HCT116 (cell line): Measurements from ENCODE around the gene OXCT2. TPM values are rescaled to one million over a fixed set of nuclear protein-coding genes. Genes with fewer than 3 reads are reported as not detected.

Source experiments
- ATAC-seq: fragments of 200-7000 bp; cut with Tn5 transposase; 2 replicates; pipeline ENCODE4 v1.9.1; 2020; ENCODE audit warnings: mild to moderate bottlenecking, moderate library complexity
- BruUV-seq: library from RNA; stranded (reverse); fragments of 400-500 nt; replicated peaks from 2 replicates; lab custom pipeline; 2021; lab: Mats Ljungman, UMichigan
- CTCF ChIA-PET: fragments of 300-600 bp; sonication (Branson Sonifier 250); formaldehyde crosslinking; loops from one replicate; lab custom pipeline; 2021; ENCODE audit warnings: antibody characterized with exemption; lab: Charles Lee
- POLR2A ChIA-PET: fragments of 300-600, 350-600 bp; sonication (Branson Sonifier 250); formaldehyde crosslinking; loops from one replicate; lab custom pipeline; 2021; ENCODE audit warnings: antibody characterized with exemption; lab: Charles Lee
- RAD21 ChIA-PET, 2 experiments: fragments of 300-600 bp; sonication (Branson Sonifier 250); formaldehyde crosslinking; loops; one replicate each; lab custom pipeline; 2023; ENCODE audit warnings: low total read pairs in 2 of 2; ENCODE audit not compliant: uncharacterized antibody in 2 of 2, unreplicated experiment in 2 of 2, low non-redundant PET in 1 of 2; lab: Charles Lee
- DNase-seq: peaks from one replicate; pipeline ENCODE4 v3.0.0-alpha.2; 2010; ENCODE audit warnings: low read depth, low spot score
- H2AFZ ChIP-seq: fragments of 200-600 bp; shearing (Covaris generic), sonication (generic); 2 replicates; pipeline ENCODE4 v1.6.1; 2017; ENCODE audit warnings: low read depth, mixed run types, mixed read lengths, antibody characterized with exemption, low read length; ENCODE audit not compliant: poor library complexity, severe bottlenecking
- H3K27ac ChIP-seq: 2 replicates; pipeline ENCODE4 v1.5.1; 2012; ENCODE audit warnings: low read depth, low read length
- H3K27me3 ChIP-seq: fragments of 200-600 bp; sonication (generic); 2 replicates; pipeline ENCODE4 v1.6.1; 2016; ENCODE audit warnings: mixed run types, low read length, mixed read lengths; ENCODE audit not compliant: insufficient read depth
- H3K36me3 ChIP-seq, 2 experiments: fragments of 200-500 bp in 1 of 2; fragments of 200-600 bp in 1 of 2; sonication (Bioruptor generic) in 1 of 2; sonication (generic) in 1 of 2; 2 replicates each; pipeline versions ENCODE4 v1.5.1 to v1.6.1; 2014 to 2016; ENCODE audit warnings: low read length in 2 of 2, inconsistent platforms in 1 of 2, mixed read lengths in 1 of 2, mixed run types in 1 of 2; ENCODE audit not compliant: insufficient read depth in 2 of 2, control insufficient read depth in 1 of 2
- H3K4me1 ChIP-seq, 2 experiments: fragments of 200-600 bp in 1 of 2; sonication (generic) in 1 of 2; 2 replicates each; pipeline versions ENCODE4 v1.5.1 to v1.6.1; 2012 to 2017; ENCODE audit warnings: low read length in 2 of 2, inconsistent platforms in 1 of 2, mild to moderate bottlenecking in 1 of 2, mixed read lengths in 1 of 2, mixed run types in 1 of 2, moderate library complexity in 1 of 2; ENCODE audit not compliant: insufficient read depth in 2 of 2, control insufficient read depth in 1 of 2
- H3K4me2 ChIP-seq: fragments of 200-600 bp; sonication (generic); 2 replicates; pipeline ENCODE4 v1.6.1; 2017; ENCODE audit warnings: mixed run types, low read length, mixed read lengths
- H3K4me3 ChIP-seq, 2 experiments: fragments of 200-600 bp in 1 of 2; sonication (generic) in 1 of 2; replicated peaks in 1 of 2; 2 replicates each; pipeline ENCODE4 v1.5.1; 2011 to 2016; ENCODE audit warnings: low read length in 2 of 2, control low read depth in 1 of 2, low read depth in 1 of 2, mild to moderate bottlenecking in 1 of 2, mixed read lengths in 1 of 2, mixed run types in 1 of 2
- H3K79me2 ChIP-seq: fragments of 200-600 bp; sonication (generic); 2 replicates; pipeline ENCODE4 v1.6.1; 2017; ENCODE audit warnings: mild to moderate bottlenecking, mixed run types, low read length, moderate library complexity, mixed read lengths; ENCODE audit not compliant: insufficient read depth
- H3K9ac ChIP-seq: fragments of 200-600 bp; sonication (generic); 2 replicates; pipeline ENCODE4 v1.6.1; 2016; ENCODE audit warnings: low read length, mixed read lengths
- H3K9me2 ChIP-seq: fragments of 200-600 bp; sonication (generic), shearing (Covaris generic); 2 replicates; pipeline ENCODE4 v1.6.1; 2017; ENCODE audit warnings: mixed run types, mild to moderate bottlenecking, moderate library complexity; ENCODE audit not compliant: insufficient read depth
- H3K9me3 ChIP-seq, 2 experiments: fragments of 200-500 bp in 1 of 2; fragments of 200-600 bp in 1 of 2; sonication (Bioruptor generic) in 1 of 2; sonication (generic) in 1 of 2; 2 replicates each; pipeline ENCODE4 v1.6.1; 2014 to 2017; ENCODE audit warnings: low read length in 2 of 2, mixed read lengths in 2 of 2, inconsistent platforms in 1 of 2, low read depth in 1 of 2, mild to moderate bottlenecking in 1 of 2, mixed run types in 1 of 2, moderate library complexity in 1 of 2; ENCODE audit not compliant: control insufficient read depth in 1 of 2, insufficient read depth in 1 of 2
- H4K20me1 ChIP-seq: fragments of 200-600 bp; sonication (generic), shearing (Covaris generic); 2 replicates; pipeline ENCODE4 v1.6.1; 2017; ENCODE audit warnings: mixed run types, mild to moderate bottlenecking, moderate library complexity; ENCODE audit not compliant: insufficient read depth
- CBX3 ChIP-seq: IDR thresholded peaks from 2 replicates; pipeline ENCODE4 v1.6.1; 2012; ENCODE audit warnings: low read depth
- CEBPB ChIP-seq: IDR thresholded peaks from 2 replicates; pipeline ENCODE4 v1.6.1; 2012; ENCODE audit warnings: low read depth
- CTCF ChIP-seq, 3 experiments: fragments of 200-600 bp in 1 of 3; sonication (generic) in 1 of 3; IDR thresholded peaks in 2 of 3; conservative IDR thresholded peaks in 1 of 3; 2 replicates each; pipeline ENCODE4 v1.5.1; 2012 to 2017; ENCODE audit warnings: low read depth in 2 of 3, low read length in 2 of 3, antibody characterized with exemption in 1 of 3, borderline replicate concordance in 1 of 3, control low read depth in 1 of 3, mild to moderate bottlenecking in 1 of 3, mixed read lengths in 1 of 3, mixed run types in 1 of 3, moderate library complexity in 1 of 3; ENCODE audit not compliant: insufficient read depth in 1 of 3
- ELF1 ChIP-seq: IDR thresholded peaks from 2 replicates; pipeline ENCODE4 v1.6.1; 2012; ENCODE audit warnings: low read depth, borderline replicate concordance
- FOSL1 ChIP-seq: IDR thresholded peaks from 2 replicates; pipeline ENCODE4 v1.6.1; 2012; ENCODE audit warnings: low read depth
- POLR2A ChIP-seq: IDR thresholded peaks from 2 replicates; pipeline ENCODE4 v1.7.0; 2011; ENCODE audit warnings: borderline replicate concordance; ENCODE audit not compliant: insufficient read depth, insufficient read length; ENCODE audit errors: extremely low read depth
- SRF ChIP-seq: IDR thresholded peaks from 2 replicates; pipeline ENCODE4 v1.6.1; 2012; ENCODE audit warnings: low read depth
- ZBTB33 ChIP-seq: IDR thresholded peaks from 2 replicates; pipeline ENCODE4 v1.6.1; 2011; ENCODE audit warnings: mild to moderate bottlenecking, low read length, moderate library complexity; ENCODE audit not compliant: insufficient replicate concordance; ENCODE audit errors: extremely low read depth
- intact Hi-C: fragments of 100-400 bp; cut with micrococcal nuclease; formaldehyde crosslinking; loops from 2 replicates; pipeline ENCODE4 v1.10.0; 2022
- total RNA-seq: library from RNA; stranded (reverse); gene quantifications from one replicate; pipeline ENCODE4 v1.2.1, GENCODE V29; 2021; ENCODE audit not compliant: unreplicated experiment
- TF ChIP-seq, protein P1 (sequence below): IDR thresholded peaks from 2 replicates; pipeline ENCODE4 v1.6.1; 2012
- TF ChIP-seq, protein P2 (sequence below): IDR thresholded peaks from 2 replicates; pipeline ENCODE4 v1.6.1; 2012

The OXCT2 gene
- total RNA-seq, 1 experiment from 2014 or later = 3.7 TPM

GRCh38 chr1:39729842-39730241 is 41.3 kb downstream of the OXCT2 start:
- Histone ChIP-seq H3K27ac (no peak overlapping the region), H2AFZ (no peak overlapping the region), H3K9me2 (no peaks in the 10 kb centered on the region), H3K79me2 (no peaks in the 10 kb centered on the region), H3K4me1 (no peaks in the 10 kb centered on the region), H3K4me2 (no peak overlapping the region), H4K20me1 (no peaks in the 10 kb centered on the region), H3K9me3 (no peaks in the 10 kb centered on the region), H3K27me3 (peaks cover 28% of the 10 kb centered on the region), H3K36me3 (no peaks in the 10 kb centered on the region)
- BruUV-seq = no TSS peak
- ATAC-seq (no peak), DNase-seq (no peak)
- POLR2A ChIA-PET = interaction anchor here (1.1 kb wide), 1 partner anchor 9 kb away, joined by 3 read pairs; the partner anchor contains the start of gene PPIE
- RAD21 ChIA-PET = no interaction called here
- TF ChIP-seq FOSL1 = no peak
- no peak for TF ChIP-seq CEBPB
- no peak for TF ChIP-seq CTCF (IDR thresholded peaks at IDR 0.05 in 2 of 3, conservative IDR thresholded peaks at IDR 0.05 in 1 of 3; ENCODE audit: borderline replicate concordance in 1 of 3, insufficient read depth in 1 of 3, low read depth in 2 of 3, low read length in 2 of 3)
- TF ChIP-seq ZBTB33 = no peak
- TF ChIP-seq, protein P1, sequence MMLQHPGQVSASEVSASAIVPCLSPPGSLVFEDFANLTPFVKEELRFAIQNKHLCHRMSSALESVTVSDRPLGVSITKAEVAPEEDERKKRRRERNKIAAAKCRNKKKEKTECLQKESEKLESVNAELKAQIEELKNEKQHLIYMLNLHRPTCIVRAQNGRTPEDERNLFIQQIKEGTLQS = no peak
- TF ChIP-seq, protein P2, sequence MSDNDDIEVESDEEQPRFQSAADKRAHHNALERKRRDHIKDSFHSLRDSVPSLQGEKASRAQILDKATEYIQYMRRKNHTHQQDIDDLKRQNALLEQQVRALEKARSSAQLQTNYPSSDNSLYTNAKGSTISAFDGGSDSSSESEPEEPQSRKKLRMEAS = no peak
- no peak for TF ChIP-seq ELF1
- no peak for TF ChIP-seq SRF
- no peak for TF ChIP-seq POLR2A
- TF ChIP-seq CBX3 = no peak
- TF ChIP-seq, all 23 proteins: peak for 0
- no peak overlapping the region for H3K4me3 ChIP-seq
- CTCF ChIA-PET = interaction anchor here (0.8 to 0.9 kb wide), 2 partner anchors 10 to 69 kb away, joined by 3 to 4 read pairs; no protein-coding TSS in a partner anchor
- intact Hi-C loops = no loop called here
- no peak overlapping the region for H3K9ac ChIP-seq
